B cell (primary cell): ENCODE results near the gene GRIK5. TPM values are rescaled to one million over a fixed set of nuclear protein-coding genes. Genes with fewer than 3 reads are reported as not detected.

Source experiments
- ATAC-seq: fragments of 200-7000 bp; cut with Tn5 transposase; one replicate; pipeline ENCODE4 v1.10.0; 2021; ENCODE audit warnings: low read depth, mild to moderate bottlenecking, moderate number of reproducible peaks, moderate library complexity
- CTCF ChIA-PET: fragments of 350-600 bp; sonication (Branson Sonifier 250); formaldehyde crosslinking; loops from one replicate; lab custom pipeline; 2021; ENCODE audit warnings: antibody characterized with exemption, inconsistent platforms; lab: Charles Lee
- POLR2A ChIA-PET: fragments of 350-600 bp; sonication (Branson Sonifier 250); formaldehyde crosslinking; loops from one replicate; lab custom pipeline; 2021; ENCODE audit warnings: antibody characterized with exemption; lab: Charles Lee
- DNase-seq: peaks from one replicate; pipeline ENCODE4 v3.0.0; 2013
- H2AFZ ChIP-seq: 2 replicates; pipeline ENCODE4 v1.6.1; 2012; ENCODE audit warnings: mild to moderate bottlenecking, low read depth, low read length; ENCODE audit not compliant: insufficient read depth, poor library complexity, severe bottlenecking
- H3K27ac ChIP-seq, 2 donors: 1 replicate in 1 of 2; 2 replicates in 1 of 2; pipeline ENCODE4 v1.5.1; 2012 to 2013; ENCODE audit warnings: low read length in 2 of 2, mild to moderate bottlenecking in 2 of 2, moderate library complexity in 1 of 2
- H3K27me3 ChIP-seq, 4 experiments: fragments of 200-600 bp in 1 of 4; sonication (generic) in 1 of 4; replicated peaks in 1 of 4; 1 replicate in 2 of 4; 2 replicates in 2 of 4; pipeline versions ENCODE4 v1.6.1 to v1.7.0; 2013 to 2016; ENCODE audit warnings: low read length in 3 of 4, mild to moderate bottlenecking in 2 of 4, mixed read lengths in 1 of 4, moderate library complexity in 1 of 4; ENCODE audit not compliant: insufficient read depth in 4 of 4, control insufficient read depth in 3 of 4; ENCODE audit errors: control extremely low read depth in 1 of 4
- H3K36me3 ChIP-seq, 2 experiments: replicated peaks in 1 of 2; 1 replicate in 1 of 2; 2 replicates in 1 of 2; pipeline versions ENCODE4 v1.6.1 to v1.7.1; 2013; ENCODE audit warnings: low read length in 1 of 2; ENCODE audit not compliant: insufficient read depth in 2 of 2, control insufficient read depth in 1 of 2; ENCODE audit errors: control extremely low read depth in 1 of 2, extremely low read depth in 1 of 2
- H3K4me1 ChIP-seq, 2 donors: fragments of 200-600 bp in 1 of 2; sonication (generic) in 1 of 2; 1 replicate in 1 of 2; 2 replicates in 1 of 2; pipeline versions ENCODE4 v1.5.1 to v1.6.1; 2013 to 2017; ENCODE audit warnings: low read length in 2 of 2; ENCODE audit not compliant: control insufficient read depth in 2 of 2, insufficient read depth in 2 of 2
- H3K4me2 ChIP-seq: replicated peaks from 2 replicates; pipeline ENCODE3; 2012; ENCODE audit warnings: mild to moderate bottlenecking, low read depth, low read length; ENCODE audit not compliant: poor library complexity, severe bottlenecking
- H3K4me3 ChIP-seq, 5 experiments: fragments of 200-600 bp in 1 of 5; sonication (generic) in 1 of 5; 1 replicate in 3 of 5; 2 replicates in 2 of 5; pipeline versions ENCODE4 v1.5.1 to v1.7.0; 2011 to 2016; ENCODE audit warnings: low read length in 4 of 5, mild to moderate bottlenecking in 4 of 5, low read depth in 2 of 5, control low read depth in 1 of 5, moderate library complexity in 1 of 5; ENCODE audit not compliant: insufficient read depth in 1 of 5; ENCODE audit errors: control extremely low read depth in 1 of 5, extremely low read depth in 1 of 5
- H3K79me2 ChIP-seq: fragments of 200-600 bp; sonication (generic); one replicate; pipeline ENCODE4 v1.6.0; 2016; ENCODE audit warnings: low read length; ENCODE audit not compliant: control insufficient read depth, insufficient read depth
- H3K9ac ChIP-seq: fragments of 200-600 bp; sonication (generic); 2 replicates; pipeline ENCODE4 v1.6.1; 2017; ENCODE audit warnings: mild to moderate bottlenecking, low read length, moderate library complexity
- H3K9me3 ChIP-seq, 3 donors: one replicate each; pipeline versions ENCODE4 v1.6.1 to v1.7.1; 2013; ENCODE audit warnings: low read length in 2 of 3; ENCODE audit not compliant: control insufficient read depth in 2 of 3, insufficient read depth in 1 of 3; ENCODE audit errors: control extremely low read depth in 1 of 3
- H4K20me1 ChIP-seq: 2 replicates; pipeline ENCODE4 v1.6.0; 2012; ENCODE audit warnings: mild to moderate bottlenecking, low read length; ENCODE audit not compliant: insufficient read depth, control insufficient read depth, poor library complexity, severe bottlenecking
- H3K27ac Mint-ChIP-seq: one replicate; pipeline ENCODE4 v1.8.0; 2021; ENCODE audit warnings: mixed read lengths
- H3K27me3 Mint-ChIP-seq: one replicate; pipeline ENCODE4 v1.8.0; 2021; ENCODE audit warnings: mixed read lengths
- H3K4me1 Mint-ChIP-seq: one replicate; pipeline ENCODE4 v1.8.0; 2021; ENCODE audit warnings: mixed read lengths
- H3K4me3 Mint-ChIP-seq: one replicate; pipeline ENCODE4 v1.8.0; 2021; ENCODE audit warnings: mixed read lengths
- H3K9me3 Mint-ChIP-seq: one replicate; pipeline ENCODE4 v1.8.0; 2022; ENCODE audit warnings: mixed read lengths; ENCODE audit not compliant: insufficient read depth
- CTCF ChIP-seq: fragments of 200-600 bp; IDR thresholded peaks from one replicate; pipeline ENCODE4 v1.8.0; 2022; ENCODE audit warnings: antibody characterized with exemption, mild to moderate bottlenecking
- EZH2 ChIP-seq: IDR thresholded peaks from 2 replicates; pipeline ENCODE4 v1.6.1; 2012; ENCODE audit warnings: borderline replicate concordance, low read depth, mild to moderate bottlenecking, moderate library complexity, low read length; ENCODE audit not compliant: insufficient read depth, poor library complexity, severe bottlenecking
- WGBS: methylation state at CpG from one replicate; pipeline ENCODE4 v1.1.5; 2013; ENCODE audit warnings: missing lambda C conversion rate; ENCODE audit not compliant: insufficient coverage; 5-methylcytosine and 5-hydroxymethylcytosine counted together
- intact Hi-C: fragments of 100-400 bp; cut with micrococcal nuclease; formaldehyde crosslinking; loops from one replicate; pipeline ENCODE4 v1.10.0; 2022
- polyA plus RNA-seq: library from polyadenylated mRNA; depleted of rRNA; stranded (reverse); fragments of >200 nt; gene quantifications from 2 replicates; pipeline ENCODE4 v1.2.3, GENCODE V29; 2012
- total RNA-seq, 2 donors: library from RNA; stranded (reverse); fragments of 120-200 nt in 1 of 2; gene quantifications; 1 replicate in 1 of 2; 2 replicates in 1 of 2; pipeline versions ENCODE4 v1.2.3 to v1.2.4, GENCODE V29; 2013 to 2022

The GRIK5 gene
- total and polyA plus RNA-seq, 2 donors (not counting 1 experiment from before 2014, with no cell fraction given), result 0.09 to 0.27 TPM

DNA sequence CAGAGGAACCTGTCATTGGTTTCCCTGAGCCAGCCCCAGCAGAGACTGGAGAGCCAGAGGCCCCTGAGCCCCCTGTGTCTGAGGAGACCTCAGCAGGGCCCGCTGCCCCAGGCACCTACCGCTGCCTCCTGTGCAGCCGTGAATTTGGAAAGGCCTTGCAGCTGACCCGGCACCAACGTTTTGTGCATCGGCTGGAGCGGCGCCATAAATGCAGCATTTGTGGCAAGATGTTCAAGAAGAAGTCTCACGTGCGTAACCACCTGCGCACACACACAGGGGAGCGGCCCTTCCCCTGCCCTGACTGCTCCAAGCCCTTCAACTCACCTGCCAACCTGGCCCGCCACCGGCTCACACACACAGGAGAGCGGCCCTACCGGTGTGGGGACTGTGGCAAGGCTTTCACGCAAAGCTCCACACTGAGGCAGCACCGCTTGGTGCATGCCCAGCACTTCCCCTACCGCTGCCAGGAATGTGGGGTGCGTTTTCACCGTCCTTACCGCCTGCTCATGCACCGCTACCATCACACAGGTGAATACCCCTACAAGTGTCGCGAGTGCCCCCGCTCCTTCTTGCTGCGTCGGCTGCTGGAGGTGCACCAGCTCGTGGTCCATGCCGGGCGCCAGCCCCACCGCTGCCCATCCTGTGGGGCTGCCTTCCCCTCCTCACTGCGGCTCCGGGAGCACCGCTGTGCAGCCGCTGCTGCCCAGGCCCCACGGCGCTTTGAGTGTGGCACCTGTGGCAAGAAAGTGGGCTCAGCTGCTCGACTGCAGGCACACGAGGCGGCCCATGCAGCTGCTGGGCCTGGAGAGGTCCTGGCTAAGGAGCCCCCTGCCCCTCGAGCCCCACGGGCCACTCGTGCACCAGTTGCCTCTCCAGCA, 10.1 kb upstream of the GRIK5 start:
- H3K4me3 Mint-ChIP-seq, result no peak overlapping the region
- no peak overlapping the region for H3K27ac ChIP-seq
- no peaks in the 10 kb centered on the region for H3K9me3 ChIP-seq
- H3K36me3 ChIP-seq, result peaks cover 4 to 47% of the 10 kb centered on the region in 2 experiments
- H3K27me3 ChIP-seq, result no peaks in the 10 kb centered on the region
- H3K4me2 ChIP-seq, result no peak overlapping the region
- intact Hi-C loops, result loop anchor here (5.0 kb wide), 2 partner anchors 198 to 317 kb away; partner anchors contain the start of gene ARHGEF1
- peaks cover 37% of the 10 kb centered on the region for H3K4me1 Mint-ChIP-seq
- no peak for ATAC-seq
- no peak overlapping the region for H2AFZ ChIP-seq
- H3K9ac ChIP-seq, result no peak overlapping the region
- H3K4me3 ChIP-seq, result no peak overlapping the region
- no peak for TF ChIP-seq EZH2
- no peak for TF ChIP-seq CTCF
- H3K27ac Mint-ChIP-seq, result no peak overlapping the region
- ChIA-PET CTCF (no interaction called here), POLR2A (no interaction called here)
- WGBS, result 96% methylated on average over 44 of the region's 44 CpGs
- no peak for DNase-seq
- H3K27me3 Mint-ChIP-seq, result no peaks in the 10 kb centered on the region
- H3K79me2 ChIP-seq, result peaks cover 38% of the 10 kb centered on the region
- peaks cover 17% of the 10 kb centered on the region in 2 donors for H3K4me1 ChIP-seq
- H3K9me3 Mint-ChIP-seq, result no peaks in the 10 kb centered on the region
- H4K20me1 ChIP-seq, result peaks cover 43% of the 10 kb centered on the region

- peaks cover 4 to 47% of the 10 kb centered on the region in 2 experiments for H3K36me3 ChIP-seq
- ChIA-PET CTCF (interaction anchor here (0.6 kb wide), 1 partner anchor 11 kb away, joined by 5 read pairs; no protein-coding TSS in a partner anchor), POLR2A (no interaction called here)
- no peak for DNase-seq
- H4K20me1 ChIP-seq, result peaks cover 43% of the 10 kb centered on the region
- Mint-ChIP-seq H3K9me3 (no peaks in the 10 kb centered on the region), H3K4me1 (peaks cover 42% of the 10 kb centered on the region), H3K27ac (no peak overlapping the region), H3K4me3 (no peak overlapping the region), H3K27me3 (no peaks in the 10 kb centered on the region)
- TF ChIP-seq EZH2, result no peak
- TF ChIP-seq CTCF, result no peak
- no peaks in the 10 kb centered on the region for H3K27me3 ChIP-seq
- intact Hi-C loops, result loop anchor here (5.0 kb wide), 2 partner anchors 197 to 318 kb away; partner anchors contain the start of gene ARHGEF1
- no peak overlapping the region for H3K4me2 ChIP-seq
- no peak overlapping the region for H2AFZ ChIP-seq
- H3K9ac ChIP-seq, result no peak overlapping the region
- WGBS, result 94% methylated on average over 14 of the region's 16 CpGs
- H3K4me3 ChIP-seq, result no peak overlapping the region
- ATAC-seq, result no peak
- peaks cover 42% of the 10 kb centered on the region for H3K79me2 ChIP-seq
- H3K9me3 ChIP-seq, result no peaks in the 10 kb centered on the region
- peaks cover 20 to 23% of the 10 kb centered on the region in 2 donors for H3K4me1 ChIP-seq
- no peak overlapping the region for H3K27ac ChIP-seq
These were observed 9.3 kb upstream of the GRIK5 start for GRCh38 chr19:42079276-42079669.
